Activated T-cell treated with anti-CD3 and anti-CD28 coated beads for 4 hours (primary cell): Measurements from ENCODE around the gene SNPH.

ENCODE experiments used
- DNase-seq: peaks from one replicate; pipeline ENCODE4 v3.0.0-alpha.2; 2020

The SNPH gene

GRCh38 chr20:1307571-1307971 lies 41.5 kb downstream of the SNPH start:
- no peak for DNase-seq

- no peak for DNase-seq
These were observed 42.1 kb downstream of the SNPH start for GRCh38 chr20:1308067-1308701.

- DNase-seq: no peak
These were observed 42.6 kb downstream of the SNPH start for GRCh38 chr20:1308702-1309095.

- DNase-seq: no peak
These were observed 43.3 kb downstream of the SNPH start for GRCh38 chr20:1309439-1309847.

GRCh38 chr20:1310071-1310470 lies 44.0 kb downstream of the SNPH start:
- no peak for DNase-seq

- no peak for DNase-seq
These were observed 44.6 kb downstream of the SNPH start for GRCh38 chr20:1310506-1311190.

GRCh38 chr20:1312308-1312707 lies 46.2 kb downstream of the SNPH start:
- no peak for DNase-seq

- no peak for DNase-seq
These were observed 46.8 kb downstream of the SNPH start for GRCh38 chr20:1312904-1313235.

GRCh38 chr20:1313236-1313964 lies 47.3 kb downstream of the SNPH start:
- DNase-seq: peak; percentile 57

GRCh38 chr20:1315804-1316203 lies 49.7 kb downstream of the SNPH start:
- DNase-seq: no peak

GRCh38 chr20:1317545-1318255 lies 51.6 kb downstream of the SNPH start:
- DNase-seq: no peak

- DNase-seq: no peak
These were observed 53.0 kb downstream of the SNPH start for GRCh38 chr20:1319051-1319450.

- no peak for DNase-seq
These were observed 53.4 kb downstream of the SNPH start for GRCh38 chr20:1319462-1319861.

GRCh38 chr20:1320016-1320415 lies 53.9 kb downstream of the SNPH start:
- no peak for DNase-seq

- no peak for DNase-seq
These were observed 55.0 kb downstream of the SNPH start for GRCh38 chr20:1320902-1321653.

- DNase-seq: no peak
These were observed 55.5 kb downstream of the SNPH start for GRCh38 chr20:1321654-1321939.

GRCh38 chr20:1322511-1323245 lies 56.6 kb downstream of the SNPH start:
- no peak for DNase-seq

GRCh38 chr20:1323256-1323655 lies 57.2 kb downstream of the SNPH start:
- DNase-seq: no peak

- no peak for DNase-seq
These were observed 57.9 kb downstream of the SNPH start for GRCh38 chr20:1323830-1324597.

GRCh38 chr20:1324598-1325172 lies 58.6 kb downstream of the SNPH start:
- DNase-seq: peak; percentile 40
